Breast epithelium (tissue), 3 donors: Measurements from ENCODE around the gene TMEM231.
"Not testable (repeated sequence)": the region's sequence is repeated elsewhere in the genome, so short reads cannot be mapped to it uniquely, and the experiment has no call there.

Source experiments
- POLR2A ChIP-seq: fragments of 450-650 bp; IDR thresholded peaks from one replicate; pipeline ENCODE4 v1.6.1; 2016; ENCODE audit warnings: antibody characterized with exemption, mild to moderate bottlenecking, moderate library complexity
- TF ChIP-seq, protein P1 (sequence below), 3 donors: fragments of 450-650 bp; IDR thresholded peaks; one replicate each; pipeline ENCODE4 v1.5.1; 2016 to 2017; ENCODE audit warnings: antibody characterized with exemption in 3 of 3, mild to moderate bottlenecking in 3 of 3, moderate library complexity in 3 of 3

DNA sequence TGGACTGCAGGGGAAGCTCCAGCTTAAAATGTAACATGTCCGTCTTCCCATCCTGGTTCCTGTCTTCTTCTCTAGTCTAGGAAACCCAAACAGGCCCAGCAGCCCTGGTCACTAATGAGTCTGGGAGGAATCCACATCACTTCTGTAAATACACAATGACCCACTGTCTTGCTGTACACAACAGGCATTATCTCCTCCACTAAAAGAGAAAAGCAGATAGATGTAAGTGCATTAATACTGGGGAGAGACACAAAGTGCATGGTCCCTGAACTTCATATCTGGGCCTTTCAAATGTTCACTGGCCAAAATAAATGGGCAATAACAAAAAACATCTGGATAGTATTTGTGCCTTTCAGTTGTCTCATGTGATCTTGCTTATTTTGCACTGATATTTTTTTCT is 10.2 kb downstream of the TMEM231 start:
- TF ChIP-seq, protein P1, sequence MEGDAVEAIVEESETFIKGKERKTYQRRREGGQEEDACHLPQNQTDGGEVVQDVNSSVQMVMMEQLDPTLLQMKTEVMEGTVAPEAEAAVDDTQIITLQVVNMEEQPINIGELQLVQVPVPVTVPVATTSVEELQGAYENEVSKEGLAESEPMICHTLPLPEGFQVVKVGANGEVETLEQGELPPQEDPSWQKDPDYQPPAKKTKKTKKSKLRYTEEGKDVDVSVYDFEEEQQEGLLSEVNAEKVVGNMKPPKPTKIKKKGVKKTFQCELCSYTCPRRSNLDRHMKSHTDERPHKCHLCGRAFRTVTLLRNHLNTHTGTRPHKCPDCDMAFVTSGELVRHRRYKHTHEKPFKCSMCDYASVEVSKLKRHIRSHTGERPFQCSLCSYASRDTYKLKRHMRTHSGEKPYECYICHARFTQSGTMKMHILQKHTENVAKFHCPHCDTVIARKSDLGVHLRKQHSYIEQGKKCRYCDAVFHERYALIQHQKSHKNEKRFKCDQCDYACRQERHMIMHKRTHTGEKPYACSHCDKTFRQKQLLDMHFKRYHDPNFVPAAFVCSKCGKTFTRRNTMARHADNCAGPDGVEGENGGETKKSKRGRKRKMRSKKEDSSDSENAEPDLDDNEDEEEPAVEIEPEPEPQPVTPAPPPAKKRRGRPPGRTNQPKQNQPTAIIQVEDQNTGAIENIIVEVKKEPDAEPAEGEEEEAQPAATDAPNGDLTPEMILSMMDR (IDR thresholded peaks at IDR 0.05): not testable (repeated sequence)
- not testable (repeated sequence) for TF ChIP-seq POLR2A
